ENCODE measurements around the gene MBD5.
"Not testable (repeated sequence)": the region's sequence is repeated elsewhere in the genome, so short reads cannot be mapped to it uniquely, and the experiment has no call there.

Gene MBD5

GRCh38 chr2:148540022-148540421, 519.1 kb downstream of the MBD5 start:
- TF ChIP-seq CTCF (IDR thresholded peaks at IDR 0.05; ENCODE audit: borderline replicate concordance, insufficient read depth, low read depth, low read length) = no peak
- H3K4me3 ChIP-seq (ENCODE audit: low read depth, low read length) = no peak overlapping the region

- no peak overlapping the region for H3K4me3 ChIP-seq (ENCODE audit: low read depth, low read length)
- TF ChIP-seq CTCF (IDR thresholded peaks at IDR 0.05; ENCODE audit: borderline replicate concordance, insufficient read depth, low read depth, low read length) = no peak
Observed at GRCh38 chr2:148541792-148542191, 520.9 kb downstream of the MBD5 start.

GRCh38 chr2:148542614-148543013, 521.7 kb downstream of the MBD5 start:
- TF ChIP-seq CTCF (IDR thresholded peaks at IDR 0.05; ENCODE audit: borderline replicate concordance, insufficient read depth, low read depth, low read length) = no peak

GRCh38 chr2:148543088-148543540, 522.2 kb downstream of the MBD5 start:
- not testable (repeated sequence) for H3K4me3 ChIP-seq (ENCODE audit: low read depth, low read length)

More at GRCh38 chr2:148542614-148543013, 521.7 kb downstream of the MBD5 start:
- H3K4me3 ChIP-seq (ENCODE audit: low read depth, low read length) = no peak overlapping the region

- TF ChIP-seq CTCF (IDR thresholded peaks at IDR 0.05; ENCODE audit: borderline replicate concordance, insufficient read depth, low read depth, low read length) = no peak
- H3K4me3 ChIP-seq (ENCODE audit: low read depth, low read length) = no peak overlapping the region
Observed at GRCh38 chr2:148545390-148546256, 524.7 kb downstream of the MBD5 start.

- no peak overlapping the region for H3K4me3 ChIP-seq (ENCODE audit: low read depth, low read length)
- TF ChIP-seq CTCF (IDR thresholded peaks at IDR 0.05; ENCODE audit: borderline replicate concordance, insufficient read depth, low read depth, low read length) = no peak
Observed at GRCh38 chr2:148546270-148546669, 525.4 kb downstream of the MBD5 start.

GRCh38 chr2:148548716-148549400, 528.0 kb downstream of the MBD5 start:
- no peak overlapping the region for H3K4me3 ChIP-seq (ENCODE audit: low read depth, low read length)
- TF ChIP-seq CTCF (IDR thresholded peaks at IDR 0.05; ENCODE audit: borderline replicate concordance, insufficient read depth, low read depth, low read length) = no peak

Measured in GM12875 (cell line).